HEK293 (cell line): ENCODE results near the gene PHYHD1.

ENCODE experiments used
- KLF1 ChIP-seq: fragments of 450-650 bp; formaldehyde crosslinking; IDR thresholded peaks from 2 replicates; pipeline ENCODE4 v1.5.1; 2016; ENCODE audit warnings: missing biosample characterization, missing genetic modification characterization
- TCF7L2 ChIP-seq: IDR thresholded peaks from 2 replicates; pipeline ENCODE4 v1.6.1; 2011; ENCODE audit warnings: low read depth, mild to moderate bottlenecking, inconsistent platforms, low read length, moderate library complexity, borderline replicate concordance
- ZBTB1 ChIP-seq: fragments of 450-650 bp; formaldehyde crosslinking; IDR thresholded peaks from 2 replicates; pipeline ENCODE4 v1.5.1; 2016; ENCODE audit warnings: missing biosample characterization, missing genetic modification characterization
- ZNF223 ChIP-seq: fragments of 450-650 bp; formaldehyde crosslinking; IDR thresholded peaks from 2 replicates; pipeline ENCODE4 v1.5.1; 2016; ENCODE audit warnings: missing biosample characterization, missing genetic modification characterization
- ZNF514 ChIP-seq: fragments of 450-650 bp; formaldehyde crosslinking; IDR thresholded peaks from 2 replicates; pipeline ENCODE4 v1.5.1; 2016; ENCODE audit warnings: missing biosample characterization, missing genetic modification characterization
- ZNF660 ChIP-seq: fragments of 450-650 bp; IDR thresholded peaks from 2 replicates; pipeline ENCODE4 v1.5.1; 2018; ENCODE audit warnings: missing biosample characterization, mild to moderate bottlenecking, missing genetic modification characterization
- TF ChIP-seq, protein P1 (sequence below): fragments of 450-650 bp; formaldehyde crosslinking; IDR thresholded peaks from 2 replicates; pipeline ENCODE4 v1.5.1; 2016; ENCODE audit warnings: missing biosample characterization, missing genetic modification characterization
- TF ChIP-seq, protein P2 (sequence below): fragments of 450-650 bp; formaldehyde crosslinking; IDR thresholded peaks from 2 replicates; pipeline ENCODE4 v1.5.1; 2016; ENCODE audit warnings: missing biosample characterization, missing genetic modification characterization, borderline replicate concordance
- TF ChIP-seq, protein P3 (sequence below): fragments of 450-650 bp; formaldehyde crosslinking; IDR thresholded peaks from 2 replicates; pipeline ENCODE4 v1.5.1; 2016; ENCODE audit warnings: missing biosample characterization, missing genetic modification characterization, low read depth

DNA sequence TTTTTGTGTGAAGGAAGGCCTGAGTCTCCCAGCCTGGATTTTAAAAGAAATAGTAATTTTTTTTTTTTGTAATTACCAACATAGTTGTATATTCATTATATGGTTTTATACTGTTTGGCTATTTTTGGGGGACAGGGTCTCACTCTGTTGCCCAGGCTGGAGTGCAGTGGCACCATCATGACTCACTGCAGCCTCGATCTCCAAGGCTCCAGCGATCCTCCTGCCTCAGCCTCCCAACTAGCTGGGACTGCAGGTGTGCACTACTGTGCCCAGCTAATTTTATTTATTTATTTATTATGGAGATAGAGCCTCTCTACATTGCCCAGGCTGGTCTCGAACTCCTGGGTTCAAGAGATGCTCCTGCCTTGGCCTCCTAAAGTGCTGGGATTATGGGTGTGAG is 33.7 kb upstream of the PHYHD1 start:
- TF ChIP-seq ZNF514 (tag by site-specific recombination) (no peak), ZNF660 (tag by site-specific recombination) (no peak), KLF1 (tag by site-specific recombination) (no peak), ZBTB1 (tag by site-specific recombination) (no peak), TCF7L2 (no peak), ZNF223 (tag by site-specific recombination) (no peak)
- TF ChIP-seq, protein P1, sequence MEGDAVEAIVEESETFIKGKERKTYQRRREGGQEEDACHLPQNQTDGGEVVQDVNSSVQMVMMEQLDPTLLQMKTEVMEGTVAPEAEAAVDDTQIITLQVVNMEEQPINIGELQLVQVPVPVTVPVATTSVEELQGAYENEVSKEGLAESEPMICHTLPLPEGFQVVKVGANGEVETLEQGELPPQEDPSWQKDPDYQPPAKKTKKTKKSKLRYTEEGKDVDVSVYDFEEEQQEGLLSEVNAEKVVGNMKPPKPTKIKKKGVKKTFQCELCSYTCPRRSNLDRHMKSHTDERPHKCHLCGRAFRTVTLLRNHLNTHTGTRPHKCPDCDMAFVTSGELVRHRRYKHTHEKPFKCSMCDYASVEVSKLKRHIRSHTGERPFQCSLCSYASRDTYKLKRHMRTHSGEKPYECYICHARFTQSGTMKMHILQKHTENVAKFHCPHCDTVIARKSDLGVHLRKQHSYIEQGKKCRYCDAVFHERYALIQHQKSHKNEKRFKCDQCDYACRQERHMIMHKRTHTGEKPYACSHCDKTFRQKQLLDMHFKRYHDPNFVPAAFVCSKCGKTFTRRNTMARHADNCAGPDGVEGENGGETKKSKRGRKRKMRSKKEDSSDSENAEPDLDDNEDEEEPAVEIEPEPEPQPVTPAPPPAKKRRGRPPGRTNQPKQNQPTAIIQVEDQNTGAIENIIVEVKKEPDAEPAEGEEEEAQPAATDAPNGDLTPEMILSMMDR (tag by site-specific recombination), result no peak
- TF ChIP-seq, protein P2, sequence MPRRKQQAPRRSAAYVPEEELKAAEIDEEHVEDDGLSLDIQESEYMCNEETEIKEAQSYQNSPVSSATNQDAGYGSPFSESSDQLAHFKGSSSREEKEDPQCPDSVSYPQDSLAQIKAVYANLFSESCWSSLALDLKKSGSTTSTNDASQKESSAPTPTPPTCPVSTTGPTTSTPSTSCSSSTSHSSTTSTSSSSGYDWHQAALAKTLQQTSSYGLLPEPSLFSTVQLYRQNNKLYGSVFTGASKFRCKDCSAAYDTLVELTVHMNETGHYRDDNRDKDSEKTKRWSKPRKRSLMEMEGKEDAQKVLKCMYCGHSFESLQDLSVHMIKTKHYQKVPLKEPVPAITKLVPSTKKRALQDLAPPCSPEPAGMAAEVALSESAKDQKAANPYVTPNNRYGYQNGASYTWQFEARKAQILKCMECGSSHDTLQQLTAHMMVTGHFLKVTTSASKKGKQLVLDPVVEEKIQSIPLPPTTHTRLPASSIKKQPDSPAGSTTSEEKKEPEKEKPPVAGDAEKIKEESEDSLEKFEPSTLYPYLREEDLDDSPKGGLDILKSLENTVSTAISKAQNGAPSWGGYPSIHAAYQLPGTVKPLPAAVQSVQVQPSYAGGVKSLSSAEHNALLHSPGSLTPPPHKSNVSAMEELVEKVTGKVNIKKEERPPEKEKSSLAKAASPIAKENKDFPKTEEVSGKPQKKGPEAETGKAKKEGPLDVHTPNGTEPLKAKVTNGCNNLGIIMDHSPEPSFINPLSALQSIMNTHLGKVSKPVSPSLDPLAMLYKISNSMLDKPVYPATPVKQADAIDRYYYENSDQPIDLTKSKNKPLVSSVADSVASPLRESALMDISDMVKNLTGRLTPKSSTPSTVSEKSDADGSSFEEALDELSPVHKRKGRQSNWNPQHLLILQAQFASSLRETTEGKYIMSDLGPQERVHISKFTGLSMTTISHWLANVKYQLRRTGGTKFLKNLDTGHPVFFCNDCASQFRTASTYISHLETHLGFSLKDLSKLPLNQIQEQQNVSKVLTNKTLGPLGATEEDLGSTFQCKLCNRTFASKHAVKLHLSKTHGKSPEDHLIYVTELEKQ (tag by site-specific recombination), result no peak
- TF ChIP-seq, protein P3, sequence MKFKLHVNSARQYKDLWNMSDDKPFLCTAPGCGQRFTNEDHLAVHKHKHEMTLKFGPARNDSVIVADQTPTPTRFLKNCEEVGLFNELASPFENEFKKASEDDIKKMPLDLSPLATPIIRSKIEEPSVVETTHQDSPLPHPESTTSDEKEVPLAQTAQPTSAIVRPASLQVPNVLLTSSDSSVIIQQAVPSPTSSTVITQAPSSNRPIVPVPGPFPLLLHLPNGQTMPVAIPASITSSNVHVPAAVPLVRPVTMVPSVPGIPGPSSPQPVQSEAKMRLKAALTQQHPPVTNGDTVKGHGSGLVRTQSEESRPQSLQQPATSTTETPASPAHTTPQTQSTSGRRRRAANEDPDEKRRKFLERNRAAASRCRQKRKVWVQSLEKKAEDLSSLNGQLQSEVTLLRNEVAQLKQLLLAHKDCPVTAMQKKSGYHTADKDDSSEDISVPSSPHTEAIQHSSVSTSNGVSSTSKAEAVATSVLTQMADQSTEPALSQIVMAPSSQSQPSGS (tag by site-specific recombination), result no peak
